GM23248 (cell line): Measurements from ENCODE around the gene ITGB6.

Source experiments
- EZH2 ChIP-seq: fragments of 200-600 bp; sonication (generic); IDR thresholded peaks from 2 replicates; pipeline ENCODE4 v1.6.1; 2018; ENCODE audit warnings: antibody characterized with exemption, mild to moderate bottlenecking; ENCODE audit not compliant: insufficient read depth, poor library complexity, severe bottlenecking
- EZH2phosphoT487 ChIP-seq: fragments of 200-600 bp; sonication (generic); IDR thresholded peaks from 2 replicates; pipeline ENCODE4 v1.6.1; 2018; ENCODE audit warnings: antibody characterized with exemption, moderate library complexity, mild to moderate bottlenecking, low read depth; ENCODE audit not compliant: insufficient read depth

GRCh38 chr2:160141419-160141818 is 58.7 kb downstream of the ITGB6 start:
- no peak for TF ChIP-seq EZH2phosphoT487
- TF ChIP-seq EZH2, result no peak
